ENCODE measurements around the gene IFNL1.

DNA sequence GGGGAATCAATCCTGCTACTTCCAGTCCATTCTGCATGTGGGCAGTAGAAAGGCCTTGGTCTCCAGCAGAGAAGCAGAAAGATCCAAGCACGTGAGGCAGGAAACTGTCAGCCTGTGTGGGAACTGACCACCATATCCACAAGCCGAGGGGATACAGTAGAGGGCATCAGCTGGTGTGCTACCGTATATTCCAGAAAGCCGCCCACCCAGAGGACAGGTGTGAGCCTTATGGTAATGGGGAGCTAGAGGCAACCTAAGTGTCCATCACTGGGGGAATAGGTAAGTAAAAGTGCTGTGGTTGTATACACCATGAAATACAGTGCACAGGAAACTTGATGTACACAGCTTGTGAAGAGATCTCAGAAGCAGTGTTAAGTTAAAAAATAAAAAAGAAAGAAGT is 2.8 kb upstream of the IFNL1 start:
- TF ChIP-seq, protein P1, sequence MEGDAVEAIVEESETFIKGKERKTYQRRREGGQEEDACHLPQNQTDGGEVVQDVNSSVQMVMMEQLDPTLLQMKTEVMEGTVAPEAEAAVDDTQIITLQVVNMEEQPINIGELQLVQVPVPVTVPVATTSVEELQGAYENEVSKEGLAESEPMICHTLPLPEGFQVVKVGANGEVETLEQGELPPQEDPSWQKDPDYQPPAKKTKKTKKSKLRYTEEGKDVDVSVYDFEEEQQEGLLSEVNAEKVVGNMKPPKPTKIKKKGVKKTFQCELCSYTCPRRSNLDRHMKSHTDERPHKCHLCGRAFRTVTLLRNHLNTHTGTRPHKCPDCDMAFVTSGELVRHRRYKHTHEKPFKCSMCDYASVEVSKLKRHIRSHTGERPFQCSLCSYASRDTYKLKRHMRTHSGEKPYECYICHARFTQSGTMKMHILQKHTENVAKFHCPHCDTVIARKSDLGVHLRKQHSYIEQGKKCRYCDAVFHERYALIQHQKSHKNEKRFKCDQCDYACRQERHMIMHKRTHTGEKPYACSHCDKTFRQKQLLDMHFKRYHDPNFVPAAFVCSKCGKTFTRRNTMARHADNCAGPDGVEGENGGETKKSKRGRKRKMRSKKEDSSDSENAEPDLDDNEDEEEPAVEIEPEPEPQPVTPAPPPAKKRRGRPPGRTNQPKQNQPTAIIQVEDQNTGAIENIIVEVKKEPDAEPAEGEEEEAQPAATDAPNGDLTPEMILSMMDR (IDR thresholded peaks at IDR 0.05): no peak
- TF ChIP-seq, protein P2, sequence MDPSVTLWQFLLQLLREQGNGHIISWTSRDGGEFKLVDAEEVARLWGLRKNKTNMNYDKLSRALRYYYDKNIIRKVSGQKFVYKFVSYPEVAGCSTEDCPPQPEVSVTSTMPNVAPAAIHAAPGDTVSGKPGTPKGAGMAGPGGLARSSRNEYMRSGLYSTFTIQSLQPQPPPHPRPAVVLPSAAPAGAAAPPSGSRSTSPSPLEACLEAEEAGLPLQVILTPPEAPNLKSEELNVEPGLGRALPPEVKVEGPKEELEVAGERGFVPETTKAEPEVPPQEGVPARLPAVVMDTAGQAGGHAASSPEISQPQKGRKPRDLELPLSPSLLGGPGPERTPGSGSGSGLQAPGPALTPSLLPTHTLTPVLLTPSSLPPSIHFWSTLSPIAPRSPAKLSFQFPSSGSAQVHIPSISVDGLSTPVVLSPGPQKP (IDR thresholded peaks at IDR 0.05; ENCODE audit: low read depth, low read length): no peak
- TF ChIP-seq EP300 (IDR thresholded peaks at IDR 0.05) (no peak), SMC3 (IDR thresholded peaks at IDR 0.05) (no peak), NR3C1 (IDR thresholded peaks at IDR 0.05) (no peak), RAD21 (conservative IDR thresholded peaks at IDR 0.05 in 1 of 2, IDR thresholded peaks at IDR 0.05 in 1 of 2) (no peak), POLR2A (IDR thresholded peaks at IDR 0.05; ENCODE audit: low read length) (no peak), MAFK (IDR thresholded peaks at IDR 0.05; ENCODE audit: partially characterized antibody) (no peak), CBX8 (IDR thresholded peaks at IDR 0.05) (no peak), ZFP36 (IDR thresholded peaks at IDR 0.05; ENCODE audit: borderline replicate concordance, partially characterized antibody) (no peak)
- TF ChIP-seq, protein P3, sequence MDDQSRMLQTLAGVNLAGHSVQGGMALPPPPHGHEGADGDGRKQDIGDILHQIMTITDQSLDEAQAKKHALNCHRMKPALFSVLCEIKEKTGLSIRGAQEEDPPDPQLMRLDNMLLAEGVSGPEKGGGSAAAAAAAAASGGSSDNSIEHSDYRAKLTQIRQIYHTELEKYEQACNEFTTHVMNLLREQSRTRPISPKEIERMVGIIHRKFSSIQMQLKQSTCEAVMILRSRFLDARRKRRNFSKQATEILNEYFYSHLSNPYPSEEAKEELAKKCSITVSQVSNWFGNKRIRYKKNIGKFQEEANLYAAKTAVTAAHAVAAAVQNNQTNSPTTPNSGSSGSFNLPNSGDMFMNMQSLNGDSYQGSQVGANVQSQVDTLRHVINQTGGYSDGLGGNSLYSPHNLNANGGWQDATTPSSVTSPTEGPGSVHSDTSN (IDR thresholded peaks at IDR 0.05): no peak
- TF ChIP-seq, protein P4, sequence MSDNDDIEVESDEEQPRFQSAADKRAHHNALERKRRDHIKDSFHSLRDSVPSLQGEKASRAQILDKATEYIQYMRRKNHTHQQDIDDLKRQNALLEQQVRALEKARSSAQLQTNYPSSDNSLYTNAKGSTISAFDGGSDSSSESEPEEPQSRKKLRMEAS (IDR thresholded peaks at IDR 0.05): no peak
